ENCODE measurements around the gene PHLDB3.
"Not testable (repeated sequence)": the region's sequence is repeated elsewhere in the genome, so short reads cannot be mapped to it uniquely, and the experiment has no call there.

PHLDB3 gene

DNA sequence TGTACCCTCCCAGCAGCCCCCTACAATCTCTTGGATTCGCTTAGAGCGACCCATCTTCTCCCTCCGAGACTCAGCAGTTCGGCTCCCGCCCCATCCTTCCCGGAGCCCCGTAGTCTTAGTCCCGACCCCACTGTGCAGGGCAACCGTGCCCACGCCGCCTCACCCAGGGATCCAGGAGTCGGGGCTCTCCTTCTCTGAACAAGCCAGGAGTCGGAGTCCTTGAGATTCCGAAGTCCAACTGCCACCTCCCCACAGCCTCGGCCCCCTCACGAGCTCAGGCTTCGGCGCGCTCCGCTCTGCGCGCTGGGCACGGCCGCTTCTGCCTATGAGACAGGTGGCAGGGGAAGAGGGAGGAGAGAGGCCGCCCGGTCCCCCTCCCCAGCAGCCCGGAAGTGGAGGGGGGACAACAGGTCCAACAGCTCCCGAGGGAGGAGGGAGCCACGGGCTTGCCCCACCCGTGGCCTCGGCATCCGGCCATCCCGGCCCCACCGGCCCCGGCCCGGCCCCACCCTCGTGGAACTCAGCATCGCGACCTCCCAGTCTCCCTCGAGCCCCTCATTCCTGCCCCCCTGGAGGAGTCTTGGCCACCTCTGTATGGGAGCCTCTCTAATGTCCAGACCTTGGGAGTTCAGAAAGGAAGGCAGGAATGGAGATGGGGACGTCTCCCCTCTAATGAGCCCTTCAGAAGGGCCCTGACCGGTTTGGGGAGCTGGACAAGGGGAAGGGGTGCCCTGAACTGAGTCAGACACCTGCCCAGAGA is at the start of gene PHLDB3:
TSS of gene PHLDB3 (minus strand) at position 321 of the 760 bp plus-strand sequence. CDS start 628 bp downstream, outside the sequence.
- H3K36me3 Mint-ChIP-seq = peaks cover 6% of the 10 kb centered on the region

DNA sequence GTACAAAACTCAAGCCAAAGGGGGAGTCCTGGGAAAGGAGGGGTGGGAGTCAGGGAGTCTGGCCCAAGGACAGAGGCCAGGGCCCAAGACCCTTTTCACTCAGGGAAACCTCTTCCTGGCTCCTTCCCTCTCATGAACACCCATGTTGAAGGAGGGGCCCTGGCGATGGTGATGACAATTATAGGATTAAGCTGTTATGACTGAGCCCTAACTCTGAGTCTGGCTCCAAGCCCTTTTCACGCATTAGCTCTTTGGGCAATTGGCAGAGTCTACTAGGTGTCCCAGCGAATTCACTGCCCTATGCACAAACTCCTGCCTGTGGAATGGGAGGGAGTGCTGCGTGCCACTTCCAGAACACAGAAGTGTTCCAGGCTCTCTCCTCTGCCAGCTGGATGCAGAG is 49.1 kb upstream of the PHLDB3 start:
- ATAC-seq (ENCODE audit: low read depth) = no peak
- H3K4me1 Mint-ChIP-seq = peaks cover 7% of the 10 kb centered on the region
- peaks cover 23% of the 10 kb centered on the region for H3K36me3 Mint-ChIP-seq
- H3K27ac Mint-ChIP-seq = no peak overlapping the region
- H3K9me3 Mint-ChIP-seq = no peaks in the 10 kb centered on the region
- no peak for DNase-seq (ENCODE audit: low spot score in 2 of 2)
- no peaks in the 10 kb centered on the region for H3K27me3 Mint-ChIP-seq
- no peak overlapping the region for H3K4me3 Mint-ChIP-seq

More for the DNA sequence above, at the start of gene PHLDB3:
- Mint-ChIP-seq H3K27me3 (no peaks in the 10 kb centered on the region), H3K9me3 (no peaks in the 10 kb centered on the region), H3K4me3 (peak within 1 kb of the TSS; percentile 91), H3K27ac (peak within 1 kb of the TSS; percentile 85), H3K4me1 (peaks cover 16% of the 10 kb centered on the region)
- peak; percentile 23 for ATAC-seq (ENCODE audit: low read depth)
- no peak for DNase-seq (ENCODE audit: low spot score in 2 of 2)

DNA sequence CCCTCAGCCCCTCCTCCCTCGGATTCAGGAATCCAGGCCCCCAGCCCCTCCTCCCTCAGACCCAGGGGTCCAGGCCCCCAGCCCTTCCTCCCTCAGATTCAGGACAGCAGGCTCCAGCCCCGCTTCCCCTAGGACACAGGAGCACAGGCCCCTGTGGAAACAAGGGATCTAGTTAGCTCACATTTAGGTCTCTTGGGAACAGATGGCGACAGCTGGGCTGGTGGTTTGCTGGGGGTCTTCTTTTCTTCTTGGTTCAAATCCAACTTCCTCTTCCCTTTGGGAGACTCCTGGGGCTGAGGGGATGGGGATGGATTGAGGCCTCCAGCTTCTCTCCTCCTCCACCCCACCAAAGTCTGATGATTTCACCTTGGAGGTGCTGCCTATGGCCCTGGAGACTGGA is 48.1 kb upstream of the PHLDB3 start:
- Mint-ChIP-seq H3K36me3 (peaks cover 23% of the 10 kb centered on the region), H3K4me3 (no peak overlapping the region), H3K4me1 (peaks cover 7% of the 10 kb centered on the region), H3K9me3 (no peaks in the 10 kb centered on the region), H3K27me3 (no peaks in the 10 kb centered on the region), H3K27ac (no peak overlapping the region)
- DNase-seq (ENCODE audit: low spot score in 2 of 2) (no peak), ATAC-seq (ENCODE audit: low read depth) (no peak)

DNA sequence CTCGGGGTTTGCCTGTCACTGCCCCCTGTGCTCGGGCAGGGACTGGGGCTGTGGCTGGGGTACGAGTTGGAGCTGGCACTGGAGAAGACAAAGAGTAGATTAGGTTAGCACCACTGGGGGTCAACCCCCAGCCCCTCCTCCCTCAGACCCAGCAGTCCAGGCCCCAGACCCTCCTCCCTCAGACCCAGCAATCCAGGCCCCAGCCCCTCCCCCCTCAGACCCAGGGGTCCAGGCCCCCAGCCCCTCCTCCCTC is 47.6 kb upstream of the PHLDB3 start:
- peaks cover 7% of the 10 kb centered on the region for H3K4me1 Mint-ChIP-seq

DNA sequence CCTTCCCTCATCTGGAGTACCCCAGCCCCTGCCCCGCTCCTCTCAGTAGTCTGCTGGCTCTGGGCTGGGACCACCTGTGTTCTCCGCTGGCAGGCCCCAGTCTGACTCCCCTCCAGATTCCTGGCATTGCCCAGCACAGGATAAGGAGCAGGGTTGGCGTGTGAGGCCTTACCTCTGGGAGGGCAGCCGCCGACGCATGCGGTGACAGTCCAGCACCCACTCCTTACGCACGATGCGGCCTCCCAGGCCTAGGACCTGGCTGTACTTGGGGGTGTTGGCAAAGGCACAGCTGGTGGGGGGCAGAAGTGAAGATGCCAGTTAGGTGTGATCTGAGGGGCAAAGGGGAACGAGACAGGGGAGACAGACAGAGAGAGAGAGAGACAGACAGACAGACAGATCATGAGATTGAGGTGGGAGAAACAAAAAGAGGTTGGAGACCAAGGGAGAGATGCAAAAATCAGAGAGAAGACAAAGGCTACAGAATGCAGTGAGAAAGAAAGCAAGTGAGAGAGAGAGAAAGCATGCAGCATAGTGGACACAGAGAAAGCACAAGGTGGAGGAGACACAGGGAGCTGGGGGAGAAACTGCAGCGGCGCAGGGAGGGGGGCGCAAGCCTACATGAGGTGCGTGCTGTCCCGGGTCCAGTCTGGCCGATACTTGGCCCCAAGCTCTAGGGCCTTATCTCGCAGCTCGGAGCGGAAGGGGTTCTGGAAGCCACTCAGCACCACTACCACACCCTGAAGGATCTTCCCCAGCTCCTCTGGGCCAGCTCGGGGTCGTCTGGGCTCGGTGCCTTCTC is 47.1 kb upstream of the PHLDB3 start:
- no peaks in the 10 kb centered on the region for H3K27me3 Mint-ChIP-seq
- ATAC-seq (ENCODE audit: low read depth) (no peak), DNase-seq (ENCODE audit: low spot score in 2 of 2) (no peak)
- peaks cover 7% of the 10 kb centered on the region for H3K4me1 Mint-ChIP-seq
- no peaks in the 10 kb centered on the region for H3K9me3 Mint-ChIP-seq
- peaks cover 21% of the 10 kb centered on the region for H3K36me3 Mint-ChIP-seq
- H3K27ac Mint-ChIP-seq = no peak overlapping the region
- no peak overlapping the region for H3K4me3 Mint-ChIP-seq

More for the DNA sequence above, 47.6 kb upstream of the PHLDB3 start:
- Mint-ChIP-seq H3K4me3 (no peak overlapping the region), H3K27me3 (no peaks in the 10 kb centered on the region), H3K9me3 (no peaks in the 10 kb centered on the region), H3K27ac (no peak overlapping the region), H3K36me3 (peaks cover 21% of the 10 kb centered on the region)
- DNase-seq (ENCODE audit: low spot score in 2 of 2) (no peak), ATAC-seq (ENCODE audit: low read depth) (no peak)

DNA sequence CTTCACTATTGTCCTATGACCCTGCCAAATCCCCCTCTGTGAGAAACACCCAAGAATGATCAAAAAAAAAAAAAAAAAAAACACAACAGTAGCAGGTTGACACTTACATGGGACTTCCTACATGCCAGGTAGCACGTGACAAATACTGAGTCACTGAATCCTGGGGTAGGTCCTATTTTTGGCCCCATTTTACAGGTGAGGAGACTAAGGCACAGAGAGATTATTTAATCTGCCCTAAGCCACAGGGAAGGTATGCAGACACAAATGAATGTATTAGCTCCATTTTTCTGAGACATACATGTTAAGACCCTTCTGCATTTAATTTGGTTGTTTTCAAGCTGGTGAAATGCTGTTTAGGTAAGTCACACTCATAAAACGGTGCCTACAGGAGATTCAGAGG is 44.2 kb upstream of the PHLDB3 start:
- Mint-ChIP-seq H3K27ac (no peak overlapping the region), H3K27me3 (no peaks in the 10 kb centered on the region), H3K4me1 (peaks cover 2% of the 10 kb centered on the region), H3K4me3 (no peak overlapping the region), H3K9me3 (no peaks in the 10 kb centered on the region), H3K36me3 (peaks cover 23% of the 10 kb centered on the region)
- DNase-seq (ENCODE audit: low spot score in 2 of 2) (no peak), ATAC-seq (ENCODE audit: low read depth) (no peak)

DNA sequence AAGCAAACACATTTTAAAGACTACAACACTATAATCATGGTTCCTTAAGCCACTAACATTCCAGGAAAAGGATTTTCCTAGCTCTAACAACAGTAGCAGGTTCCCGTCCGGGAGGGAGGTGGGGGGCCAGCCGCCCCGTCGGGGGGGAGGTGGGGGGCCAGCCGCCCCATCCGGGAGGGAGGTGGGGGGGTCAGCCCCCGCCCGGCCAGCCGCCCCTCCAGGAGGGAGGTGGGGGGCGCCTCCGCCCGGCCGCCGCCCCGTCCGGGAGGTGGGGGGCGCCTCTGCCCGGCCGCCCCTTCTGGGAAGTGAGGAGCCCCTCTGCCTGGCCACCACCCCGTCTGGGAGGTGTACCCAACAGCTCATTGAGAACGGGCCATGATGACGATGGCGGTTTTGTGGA is 43.4 kb upstream of the PHLDB3 start:
- H3K36me3 Mint-ChIP-seq = peaks cover 31% of the 10 kb centered on the region
- not testable (repeated sequence) for DNase-seq (ENCODE audit: low spot score in 2 of 2); H3K9me3 Mint-ChIP-seq; ATAC-seq (ENCODE audit: low read depth); H3K4me3 Mint-ChIP-seq; H3K27me3 Mint-ChIP-seq; H3K4me1 Mint-ChIP-seq; H3K27ac Mint-ChIP-seq

DNA sequence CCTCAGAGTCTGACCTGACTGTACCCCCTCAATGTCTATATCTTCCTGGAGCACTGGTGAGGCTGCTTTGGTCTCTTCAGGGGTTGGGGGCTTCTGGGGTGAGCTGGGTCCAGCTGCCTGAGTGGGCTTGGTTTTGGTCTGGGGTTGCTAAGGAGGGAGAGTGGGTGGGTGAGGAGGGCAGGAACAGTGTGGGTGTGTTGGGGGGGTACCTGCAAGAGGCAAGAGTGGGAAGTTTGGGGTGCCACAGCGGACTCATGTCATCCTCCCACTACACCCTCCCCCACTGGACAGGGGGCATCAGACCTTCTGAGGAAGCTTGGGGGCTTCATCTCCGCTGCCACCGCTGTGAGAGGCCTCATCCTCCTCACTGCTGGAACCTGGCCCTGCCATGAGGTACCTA is 42.0 kb upstream of the PHLDB3 start:
- ATAC-seq (ENCODE audit: low read depth) (no peak), DNase-seq (ENCODE audit: low spot score in 2 of 2) (no peak)
- Mint-ChIP-seq H3K36me3 (peaks cover 29% of the 10 kb centered on the region), H3K9me3 (no peaks in the 10 kb centered on the region), H3K27me3 (no peaks in the 10 kb centered on the region), H3K4me1 (peaks cover under 1% of the 10 kb centered on the region), H3K4me3 (no peak overlapping the region), H3K27ac (no peak overlapping the region)

DNA sequence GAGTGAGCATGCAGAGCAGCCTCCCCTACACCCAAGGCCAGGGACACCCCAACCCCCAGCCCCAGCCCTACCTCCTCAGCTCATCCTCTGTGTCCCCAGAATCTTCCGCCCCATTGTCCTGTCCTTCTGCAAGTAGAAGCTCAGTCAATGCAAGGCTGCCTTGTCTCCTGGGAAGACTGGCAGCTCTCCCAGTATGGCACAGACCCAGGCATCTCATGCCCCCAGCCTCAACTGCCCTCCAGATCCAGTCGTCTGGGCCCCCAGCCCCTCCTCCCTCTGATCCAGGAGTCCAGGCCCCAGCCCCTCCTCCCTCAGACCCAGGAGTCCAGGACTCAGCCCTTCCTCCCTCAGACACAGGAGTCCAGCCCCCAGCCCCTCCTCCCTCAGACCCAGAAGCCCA is 41.4 kb upstream of the PHLDB3 start:
- peaks cover 29% of the 10 kb centered on the region for H3K36me3 Mint-ChIP-seq

DNA sequence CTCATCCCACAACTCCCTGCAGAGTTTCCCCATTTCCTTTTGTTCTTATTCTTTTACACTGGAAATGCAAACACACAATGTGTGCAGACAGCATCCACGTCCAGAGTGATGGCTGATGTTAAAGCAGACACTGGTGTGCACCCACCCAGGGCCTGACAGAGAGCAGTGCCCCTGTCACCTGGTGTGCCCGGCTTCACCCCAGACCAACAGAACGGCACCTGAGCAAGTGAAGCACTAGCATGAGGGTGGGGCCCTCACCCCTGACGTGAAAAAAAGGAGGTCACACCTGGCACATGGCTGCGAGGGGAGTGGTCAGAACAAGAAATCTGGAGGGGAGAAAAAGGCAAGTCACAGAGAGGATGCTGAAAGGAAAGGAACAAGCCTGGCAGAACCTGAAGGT is 40.7 kb upstream of the PHLDB3 start:
- Mint-ChIP-seq H3K4me1 (no peaks in the 10 kb centered on the region), H3K4me3 (no peak overlapping the region), H3K27me3 (no peaks in the 10 kb centered on the region), H3K9me3 (no peaks in the 10 kb centered on the region), H3K27ac (no peak overlapping the region), H3K36me3 (peaks cover 29% of the 10 kb centered on the region)
- ATAC-seq (ENCODE audit: low read depth) = no peak
- no peak for DNase-seq (ENCODE audit: low spot score in 2 of 2)

More for the DNA sequence above, 41.4 kb upstream of the PHLDB3 start:
- Mint-ChIP-seq H3K27me3 (no peaks in the 10 kb centered on the region), H3K9me3 (no peaks in the 10 kb centered on the region), H3K27ac (no peak overlapping the region), H3K4me3 (no peak overlapping the region), H3K4me1 (no peaks in the 10 kb centered on the region)
- ATAC-seq (ENCODE audit: low read depth) (no peak), DNase-seq (ENCODE audit: low spot score in 2 of 2) (no peak)

DNA sequence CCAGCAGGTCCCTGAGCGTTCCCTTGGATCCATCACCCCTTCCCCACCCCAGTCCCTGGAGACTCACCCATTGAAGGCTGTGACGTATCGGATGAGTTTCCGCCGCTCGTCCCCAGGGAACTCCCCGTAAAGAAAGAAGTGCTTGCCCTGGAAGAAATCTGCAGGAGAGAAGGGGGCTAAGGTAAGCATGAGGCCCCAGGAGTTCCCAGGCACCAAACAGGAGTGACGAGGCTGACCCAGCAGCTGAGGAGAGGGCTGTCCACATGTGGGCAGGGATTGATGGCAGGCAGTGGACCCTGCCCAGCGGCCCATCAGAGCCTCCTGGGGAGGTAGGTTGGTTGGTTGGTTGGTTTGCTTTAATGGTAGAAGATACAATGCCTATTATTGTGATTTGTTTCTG is 39.5 kb upstream of the PHLDB3 start:
- peaks cover 3% of the 10 kb centered on the region for H3K9me3 Mint-ChIP-seq
- H3K27ac Mint-ChIP-seq = no peak overlapping the region
- no peak overlapping the region for H3K4me3 Mint-ChIP-seq
- no peaks in the 10 kb centered on the region for H3K27me3 Mint-ChIP-seq
- peaks cover 38% of the 10 kb centered on the region for H3K36me3 Mint-ChIP-seq
- ATAC-seq (ENCODE audit: low read depth) (no peak), DNase-seq (ENCODE audit: low spot score in 2 of 2) (no peak)
- no peaks in the 10 kb centered on the region for H3K4me1 Mint-ChIP-seq

DNA sequence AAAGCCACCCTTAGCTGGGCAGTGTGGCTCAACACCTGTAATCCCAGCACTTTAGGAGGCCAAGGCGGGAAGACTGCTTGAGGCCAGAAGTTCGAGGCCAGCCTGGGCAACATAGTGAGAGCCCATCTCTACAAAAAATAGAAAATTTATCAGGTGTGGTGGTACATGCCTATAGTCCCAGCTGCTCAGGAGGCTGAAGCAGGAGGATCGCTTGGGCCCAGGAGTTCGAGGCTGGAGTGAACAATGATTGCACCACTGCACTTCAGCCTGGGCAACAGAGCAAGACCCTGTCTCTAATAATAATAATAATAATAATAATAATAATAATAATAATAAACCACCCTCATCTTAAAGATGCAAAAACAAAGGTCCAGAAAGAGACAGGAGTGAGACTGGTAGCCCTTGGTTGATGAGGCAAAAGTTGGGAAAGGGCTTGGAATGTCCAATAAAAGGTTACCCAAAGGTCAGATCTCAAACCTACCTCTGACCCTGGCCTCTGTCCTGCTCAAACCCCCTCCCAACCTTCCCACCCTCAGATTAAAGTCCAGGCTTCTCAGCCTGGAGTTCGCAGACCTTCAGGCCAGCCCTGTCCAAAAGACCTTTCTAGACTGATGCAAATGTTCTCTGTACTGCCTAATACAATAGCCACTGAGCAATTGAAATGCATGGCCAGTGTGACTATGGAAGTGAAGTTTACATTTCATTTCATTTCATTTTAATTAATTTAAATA is 37.5 kb upstream of the PHLDB3 start:
- Mint-ChIP-seq H3K27me3 (no peaks in the 10 kb centered on the region), H3K27ac (no peak overlapping the region), H3K9me3 (peaks cover 5% of the 10 kb centered on the region), H3K4me1 (no peaks in the 10 kb centered on the region), H3K4me3 (no peak overlapping the region), H3K36me3 (peaks cover 48% of the 10 kb centered on the region)
- DNase-seq (ENCODE audit: low spot score in 2 of 2) (no peak), ATAC-seq (ENCODE audit: low read depth) (no peak)

DNA sequence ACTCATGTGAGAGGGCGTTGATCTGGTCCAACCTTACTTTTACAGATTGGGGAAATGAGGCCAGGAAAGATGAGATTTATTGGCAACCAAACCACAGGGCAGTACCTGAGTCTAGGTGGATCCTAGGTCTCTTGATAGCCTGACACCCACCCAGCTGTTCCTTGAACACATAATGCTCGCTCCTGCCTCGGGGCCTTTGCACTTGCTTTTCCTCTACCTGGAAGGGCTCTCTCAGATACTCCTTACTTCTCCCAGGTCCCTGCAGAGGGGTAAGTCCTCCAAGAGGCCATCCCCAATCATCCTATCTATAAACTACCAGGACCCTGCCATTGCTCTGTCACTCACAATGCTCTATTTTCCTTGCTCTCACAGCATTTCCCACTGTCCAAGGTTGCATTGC is 35.8 kb upstream of the PHLDB3 start:
- no peak overlapping the region for H3K4me3 Mint-ChIP-seq
- DNase-seq (ENCODE audit: low spot score in 2 of 2) = no peak
- H3K9me3 Mint-ChIP-seq = peaks cover 6% of the 10 kb centered on the region
- H3K36me3 Mint-ChIP-seq = peaks cover 46% of the 10 kb centered on the region
- H3K27me3 Mint-ChIP-seq = no peaks in the 10 kb centered on the region
- H3K4me1 Mint-ChIP-seq = peaks cover 1% of the 10 kb centered on the region
- H3K27ac Mint-ChIP-seq = peak overlapping the region; percentile 68
- no peak for ATAC-seq (ENCODE audit: low read depth)

DNA sequence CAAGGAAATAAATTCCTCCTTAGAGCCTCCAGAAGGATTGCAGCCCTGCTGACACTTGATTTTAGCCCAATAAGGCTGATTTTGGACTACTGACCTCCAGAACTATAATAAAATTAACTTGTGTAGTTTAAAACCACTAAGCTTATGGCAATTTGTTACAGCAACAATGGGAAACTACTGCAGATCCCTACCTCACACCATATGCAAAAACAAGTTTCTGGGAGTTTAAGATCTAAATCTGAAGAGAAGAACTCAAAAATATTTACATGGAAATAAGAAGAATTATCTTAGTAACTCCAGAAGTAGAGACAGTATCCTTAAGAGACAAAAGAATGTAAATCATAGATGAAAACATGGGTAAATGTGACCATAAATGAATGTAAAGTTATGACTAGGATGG is 34.4 kb upstream of the PHLDB3 start:
- Mint-ChIP-seq H3K27ac (peak overlapping the region; percentile 7), H3K36me3 (peaks cover 43% of the 10 kb centered on the region), H3K4me1 (peaks cover 6% of the 10 kb centered on the region), H3K9me3 (peaks cover 7% of the 10 kb centered on the region), H3K4me3 (no peak overlapping the region), H3K27me3 (no peaks in the 10 kb centered on the region)
- ATAC-seq (ENCODE audit: low read depth) (no peak), DNase-seq (ENCODE audit: low spot score in 2 of 2) (no peak)

Measured in memory B cell (primary cell).